ENCODE results near the gene GNS.

GNS gene

DNA sequence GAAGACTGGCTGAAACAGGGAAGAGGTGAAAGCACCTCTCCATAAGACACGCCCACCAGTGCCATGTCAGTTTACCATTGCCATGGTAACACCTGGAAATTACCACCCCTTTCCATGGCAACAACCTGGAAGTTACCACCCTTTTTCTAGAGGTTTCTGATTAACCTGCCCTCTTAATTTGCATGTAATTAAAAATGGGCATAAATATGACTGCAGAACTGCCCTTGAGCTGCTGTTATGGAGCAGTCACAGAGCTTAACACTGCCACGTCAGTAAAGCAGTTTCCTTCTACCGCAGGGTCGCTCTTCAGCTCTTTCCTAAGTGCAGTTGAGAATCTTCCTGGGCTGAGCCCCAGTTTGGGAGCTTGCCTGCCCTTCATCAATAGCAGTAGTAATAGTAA is 93.7 kb downstream of the GNS start:
- TF ChIP-seq, protein P1, sequence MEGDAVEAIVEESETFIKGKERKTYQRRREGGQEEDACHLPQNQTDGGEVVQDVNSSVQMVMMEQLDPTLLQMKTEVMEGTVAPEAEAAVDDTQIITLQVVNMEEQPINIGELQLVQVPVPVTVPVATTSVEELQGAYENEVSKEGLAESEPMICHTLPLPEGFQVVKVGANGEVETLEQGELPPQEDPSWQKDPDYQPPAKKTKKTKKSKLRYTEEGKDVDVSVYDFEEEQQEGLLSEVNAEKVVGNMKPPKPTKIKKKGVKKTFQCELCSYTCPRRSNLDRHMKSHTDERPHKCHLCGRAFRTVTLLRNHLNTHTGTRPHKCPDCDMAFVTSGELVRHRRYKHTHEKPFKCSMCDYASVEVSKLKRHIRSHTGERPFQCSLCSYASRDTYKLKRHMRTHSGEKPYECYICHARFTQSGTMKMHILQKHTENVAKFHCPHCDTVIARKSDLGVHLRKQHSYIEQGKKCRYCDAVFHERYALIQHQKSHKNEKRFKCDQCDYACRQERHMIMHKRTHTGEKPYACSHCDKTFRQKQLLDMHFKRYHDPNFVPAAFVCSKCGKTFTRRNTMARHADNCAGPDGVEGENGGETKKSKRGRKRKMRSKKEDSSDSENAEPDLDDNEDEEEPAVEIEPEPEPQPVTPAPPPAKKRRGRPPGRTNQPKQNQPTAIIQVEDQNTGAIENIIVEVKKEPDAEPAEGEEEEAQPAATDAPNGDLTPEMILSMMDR (conservative IDR thresholded peaks at IDR 0.05; ENCODE audit: low read length) = no peak
- no peak for DNase-seq (ENCODE audit: low read depth)
- no peak overlapping the region for H3K4me3 ChIP-seq (ENCODE audit: low read length)

Data from AG10803 (cell line).